ENCODE measurements around the gene PNCK. TPM values are rescaled to one million over a fixed set of nuclear protein-coding genes. Genes with fewer than 3 reads are reported as not detected.

PNCK gene
- polyA plus RNA-seq, 2 of the 4 experiments (the other 2 are of a cell fraction): 0.17 to 0.25 TPM

GRCh38 chrX:153668423-153669173 lies 5.0 kb downstream of the PNCK start:
- 74% methylated on average over 6 of the region's 11 CpGs for WGBS (ENCODE audit: missing lambda C conversion rate)
- ChIA-PET CTCF (interaction anchor here (0.7 to 5.9 kb wide), 30 partner anchors 14 to 725 kb away, joined by 3 to 78 read pairs (median 7); partner anchors contain the start of genes DUSP9 and SLC6A8), POLR2A (no interaction called here)
- Histone ChIP-seq H3K4me3 (no peak overlapping the region), H3K27ac (no peak overlapping the region), H3K4me1 (no peaks in the 10 kb centered on the region), H3K9me3 (no peaks in the 10 kb centered on the region), H3K4me2 (no peak overlapping the region)
- FAIRE-seq (no peak), ATAC-seq (peak in 1 of 2 experiments; percentile 7; a peak in 3 of 6 replicates), DNase-seq (ENCODE audit: low read depth in 1 of 2, low spot score in 1 of 2) (no peak)
- TF ChIP-seq HOXB5 (CRISPR knock-in tag; IDR thresholded peaks at IDR 0.05) (no peak), EHF (CRISPR knock-in tag; IDR thresholded peaks at IDR 0.05) (no peak)

- Histone ChIP-seq H3K4me2 (peak overlapping the region; percentile 71), H3K4me1 (no peaks in the 10 kb centered on the region)
- ATAC-seq: peak; percentile 60 to 92
Observed at GRCh38 chrX:153667956-153668396, 5.6 kb downstream of the PNCK start.

More at GRCh38 chrX:153667956-153668396, 5.6 kb downstream of the PNCK start:
- POLR2A ChIA-PET: no interaction called here
- CTCF ChIA-PET: interaction anchor here (0.5 to 5.9 kb wide), 34 partner anchors 10 to 725 kb away, joined by 3 to 78 read pairs (median 6); partner anchors contain the start of genes DUSP9 and SLC6A8
- FAIRE-seq (peak; percentile 92), DNase-seq (ENCODE audit: low read depth in 1 of 2, low spot score in 1 of 2) (peak; percentile 81 to 85)
- H3K27ac ChIP-seq: peak overlapping the region; percentile 30 to 63; a peak in 3 of 6 replicates
- 32% methylated on average over 13 of the region's 14 CpGs for WGBS (ENCODE audit: missing lambda C conversion rate)
- H3K9me3 ChIP-seq: no peaks in the 10 kb centered on the region
- TF ChIP-seq CBX2 (IDR thresholded peaks at IDR 0.05; ENCODE audit: borderline replicate concordance, low read depth) (no peak), RAD21 (conservative IDR thresholded peaks at IDR 0.05 in 1 of 2, IDR thresholded peaks at IDR 0.05 in 1 of 2) (peak; percentile 58 to 74), CTCF (IDR thresholded peaks at IDR 0.05) (peak; percentile 63), HDAC2 (IDR thresholded peaks at IDR 0.05) (no peak), SMC3 (IDR thresholded peaks at IDR 0.05) (peak; percentile 40; the same call in 2 of the 3 replicates), REST (IDR thresholded peaks at IDR 0.05) (peak; percentile 33; the same call in 1 of the 2 replicates), USF2 (IDR thresholded peaks at IDR 0.05) (peak; percentile 48), CHD4 (IDR thresholded peaks at IDR 0.05; ENCODE audit: borderline replicate concordance) (no peak)
- TF ChIP-seq, protein P1, sequence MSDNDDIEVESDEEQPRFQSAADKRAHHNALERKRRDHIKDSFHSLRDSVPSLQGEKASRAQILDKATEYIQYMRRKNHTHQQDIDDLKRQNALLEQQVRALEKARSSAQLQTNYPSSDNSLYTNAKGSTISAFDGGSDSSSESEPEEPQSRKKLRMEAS (IDR thresholded peaks at IDR 0.05): peak; percentile 64
- H3K4me3 ChIP-seq: peak overlapping the region; percentile 35

All from A549 (cell line).